GM19043 (cell line): Measurements from ENCODE around the gene BTRC.
A peak's percentile ranks its signal among the peaks of the same experiment; 100 is the strongest.
"Not testable (repeated sequence)": the region's sequence is repeated elsewhere in the genome, so short reads cannot be mapped to it uniquely, and the experiment has no call there.

Experiments
- ATAC-seq: cut with Tn5 transposase; IDR thresholded peaks from one replicate; pipeline ENCODE4 v1.9.1; 2021; ENCODE audit warnings: low read depth; ENCODE audit not compliant: unreplicated experiment

BTRC gene

GRCh38 chr10:101577121-101577871, 223.3 kb downstream of the BTRC start:
- ATAC-seq = no peak

GRCh38 chr10:101578192-101578591, 224.2 kb downstream of the BTRC start:
- ATAC-seq = no peak

- ATAC-seq = no peak
Observed at GRCh38 chr10:101578803-101579515, 225.0 kb downstream of the BTRC start.

- no peak for ATAC-seq
Observed at GRCh38 chr10:101579516-101579870, 225.5 kb downstream of the BTRC start.

- no peak for ATAC-seq
Observed at GRCh38 chr10:101580486-101581399, 226.8 kb downstream of the BTRC start.

GRCh38 chr10:101585841-101586240, 231.9 kb downstream of the BTRC start:
- no peak for ATAC-seq

GRCh38 chr10:101587725-101588653, 234.0 kb downstream of the BTRC start, which contains the start of the genes DPCD and POLL:
Gene DPCD, plus strand, starts transcription at chr10:101588321. Its CDS starts 16 bp downstream, at chr10:101588337.
Gene POLL, minus strand, starts transcription at chr10:101588257. Its CDS starts 897 bp downstream, at chr10:101587360.
- ATAC-seq = peak; percentile 98

GRCh38 chr10:101588879-101589278, 234.9 kb downstream of the BTRC start:
- no peak for ATAC-seq

GRCh38 chr10:101593331-101593730, 239.4 kb downstream of the BTRC start:
- ATAC-seq = not testable (repeated sequence)

- ATAC-seq = no peak
Observed at GRCh38 chr10:101595591-101596433, 241.8 kb downstream of the BTRC start.

GRCh38 chr10:101597091-101597900, 243.3 kb downstream of the BTRC start:
- no peak for ATAC-seq

- ATAC-seq = no peak
Observed at GRCh38 chr10:101601541-101601940, 247.6 kb downstream of the BTRC start.

GRCh38 chr10:101602761-101603398, 248.9 kb downstream of the BTRC start:
- peak; percentile 70 for ATAC-seq
